ENCODE measurements around the gene ABCC8.
A peak's percentile ranks its signal among the peaks of the same experiment; 100 is the strongest.

Gene ABCC8

GRCh38 chr11:17386331-17387084 is 90.1 kb downstream of the ABCC8 start:
- DNase-seq (ENCODE audit: low read depth), result peak; percentile 12

GRCh38 chr11:17385926-17386325 is 90.7 kb downstream of the ABCC8 start:
- DNase-seq (ENCODE audit: low read depth), result no peak

DNA sequence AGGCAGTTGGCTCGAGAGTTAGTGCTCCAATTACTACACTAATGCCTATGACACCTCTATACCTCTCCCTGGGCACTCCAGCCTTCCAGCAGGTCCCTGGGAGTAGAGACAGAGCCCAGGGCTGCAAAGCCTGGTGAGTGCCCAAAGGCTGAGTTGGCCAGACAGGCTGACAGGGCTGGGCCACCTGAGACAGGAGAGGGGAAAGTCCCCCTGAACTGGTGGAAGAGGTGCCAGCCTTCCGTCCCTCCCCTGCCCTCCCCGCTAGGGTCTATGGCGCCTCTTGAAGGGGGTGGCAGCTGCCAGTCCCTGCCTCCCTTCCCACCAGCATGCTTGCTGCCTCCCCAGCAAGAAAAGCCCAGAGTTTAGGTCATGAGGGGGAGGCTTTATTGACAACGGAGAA is 91.2 kb downstream of the ABCC8 start:
- DNase-seq (ENCODE audit: low read depth), result no peak

GRCh38 chr11:17384002-17384511 is 92.6 kb downstream of the ABCC8 start:
- DNase-seq (ENCODE audit: low read depth), result peak; percentile 63

- no peak for DNase-seq (ENCODE audit: low read depth)
Measured at GRCh38 chr11:17383461-17383860, 93.2 kb downstream of the ABCC8 start.

DNA sequence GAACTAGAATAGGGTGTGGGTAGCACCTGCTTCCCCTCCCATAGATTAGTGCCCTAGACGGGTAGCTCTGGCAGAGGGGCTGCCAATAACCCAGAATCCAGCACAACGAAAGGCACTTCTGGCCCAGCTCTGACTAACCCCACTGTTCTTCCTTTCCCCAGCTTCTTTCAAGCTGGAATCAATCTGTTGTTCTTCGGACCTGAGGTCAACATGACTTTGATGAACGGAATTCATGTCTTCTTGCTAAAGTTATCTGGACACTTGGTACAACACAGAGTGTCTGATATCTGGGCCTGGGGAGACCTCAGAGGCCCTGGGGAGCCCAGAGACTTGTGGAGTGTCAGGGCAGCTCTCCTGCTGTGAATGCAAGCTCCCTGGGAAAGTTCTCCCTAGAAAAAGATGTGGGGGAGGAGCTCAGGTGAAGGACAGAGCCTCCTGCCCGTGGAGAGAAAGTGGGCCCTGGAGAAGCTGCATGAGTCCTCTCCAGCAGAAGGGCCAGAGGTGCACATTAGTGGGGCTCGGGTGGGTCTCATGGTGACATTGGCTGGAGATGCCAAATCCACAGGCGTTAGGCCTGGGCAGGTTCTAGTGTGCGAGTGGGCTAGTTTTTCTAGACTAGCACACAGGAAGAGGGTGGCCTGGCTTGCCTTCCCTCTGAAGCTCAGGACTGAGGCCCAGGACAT is 94.5 kb downstream of the ABCC8 start:
- DNase-seq (ENCODE audit: low read depth), result no peak

- no peak for DNase-seq (ENCODE audit: low read depth)
Measured at GRCh38 chr11:17381156-17381555, 95.5 kb downstream of the ABCC8 start.

GRCh38 chr11:17379383-17380180 is 97.1 kb downstream of the ABCC8 start:
- no peak for DNase-seq (ENCODE audit: low read depth)

DNA sequence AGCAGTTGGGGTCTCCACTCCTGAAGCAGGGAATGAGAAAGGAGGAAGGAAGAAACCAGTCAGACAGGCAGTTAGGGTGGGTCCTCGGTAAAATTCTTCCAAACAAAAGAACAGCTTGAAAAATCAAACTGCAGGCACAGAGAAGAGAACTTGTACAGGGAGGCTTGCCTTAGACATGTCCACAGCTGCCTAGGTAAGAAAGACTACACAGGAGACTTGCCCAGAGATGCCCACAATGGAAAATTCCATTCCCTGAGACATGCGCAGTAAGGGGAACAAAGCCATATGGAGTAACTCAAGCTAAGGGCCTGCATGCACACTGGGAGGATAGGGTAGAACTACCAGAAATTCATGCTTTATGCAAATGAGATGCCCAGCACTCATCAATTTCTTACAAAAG is 98.0 kb downstream of the ABCC8 start:
- no peak for DNase-seq (ENCODE audit: low read depth)

DNA sequence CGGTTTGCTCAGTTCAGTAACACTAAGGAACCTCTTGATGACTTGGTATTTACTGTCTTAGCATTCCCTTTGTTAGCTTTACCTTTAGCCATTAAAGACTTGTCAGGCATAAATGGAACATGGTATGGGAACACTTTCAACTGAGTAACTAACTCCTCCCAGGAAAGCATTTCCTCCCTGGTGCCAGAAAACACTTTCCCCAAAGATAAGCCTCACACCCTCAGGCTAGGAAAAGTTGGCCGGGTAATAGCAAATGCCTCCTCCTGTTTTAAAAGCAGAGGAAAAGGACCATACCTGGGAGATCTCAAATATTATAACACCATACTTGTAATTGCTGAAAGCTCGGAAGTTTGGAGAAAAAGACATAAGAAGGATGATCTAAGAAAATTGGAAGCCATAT is 100.2 kb downstream of the ABCC8 start:
- DNase-seq (ENCODE audit: low read depth), result no peak

- DNase-seq (ENCODE audit: low read depth), result no peak
Measured at GRCh38 chr11:17375547-17375946, 101.1 kb downstream of the ABCC8 start.

- no peak for DNase-seq (ENCODE audit: low read depth)
Measured at GRCh38 chr11:17371614-17372013, 105.0 kb downstream of the ABCC8 start.

GRCh38 chr11:17369684-17370243 is 106.9 kb downstream of the ABCC8 start:
- no peak for DNase-seq (ENCODE audit: low read depth)

DNA sequence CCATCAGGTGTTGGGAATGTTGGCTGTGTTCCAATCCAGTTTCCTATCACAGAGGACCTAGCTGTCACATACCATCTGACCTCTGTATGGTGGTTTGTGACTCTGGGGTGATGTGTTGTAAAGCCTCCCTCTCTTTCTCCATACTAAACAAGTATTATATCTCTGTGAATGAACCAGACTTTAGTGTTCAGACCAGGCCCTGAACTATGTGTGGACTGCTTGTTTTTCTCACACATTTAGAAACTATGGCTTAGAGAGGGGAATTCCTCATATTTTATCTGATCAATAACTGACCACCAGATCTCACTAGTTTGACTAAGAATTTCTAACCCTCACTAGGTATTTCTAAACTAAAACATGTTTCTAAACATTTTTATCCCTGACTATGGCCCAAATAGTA is 107.6 kb downstream of the ABCC8 start:
- DNase-seq (ENCODE audit: low read depth), result no peak

DNA sequence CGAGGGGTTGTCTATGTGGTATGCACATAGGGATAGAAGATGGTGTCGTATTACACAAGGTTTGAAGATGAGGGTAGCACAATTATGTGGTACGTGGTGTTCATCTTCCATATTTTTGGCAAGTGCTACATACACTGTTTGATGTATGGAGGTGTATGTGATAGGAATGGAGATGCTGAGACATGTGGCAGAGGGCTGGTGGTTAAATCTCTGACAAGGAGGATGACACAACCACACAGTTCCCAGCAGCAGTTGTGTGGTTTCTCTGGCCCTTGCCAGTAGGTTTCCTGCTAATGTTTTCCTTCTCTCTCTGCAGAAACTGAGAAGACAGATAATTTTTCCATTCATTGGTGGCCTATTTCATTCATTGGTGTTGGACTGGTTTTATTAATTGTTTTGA is 108.1 kb downstream of the ABCC8 start:
- DNase-seq (ENCODE audit: low read depth), result no peak

DNA sequence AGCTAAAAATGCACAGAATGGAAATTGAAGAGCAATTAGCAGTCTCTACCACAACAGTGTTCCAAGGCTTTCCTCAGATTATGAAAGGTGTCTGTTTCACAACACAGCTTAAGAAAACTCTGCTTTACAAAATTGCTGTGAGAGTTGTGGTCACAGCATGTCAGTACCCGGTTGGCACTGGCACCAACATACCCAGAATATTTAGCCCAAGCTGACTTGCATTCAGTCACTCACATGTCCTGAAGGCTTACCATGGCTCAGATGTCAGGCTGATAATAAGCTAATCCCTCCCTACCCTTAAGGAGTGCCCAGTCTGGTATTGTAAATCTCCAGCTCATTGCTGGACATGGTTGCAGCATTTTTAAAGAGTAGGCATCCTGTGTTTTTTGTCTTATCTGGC is 110.2 kb downstream of the ABCC8 start:
- no peak for DNase-seq (ENCODE audit: low read depth)

GRCh38 chr11:17354601-17354991 is 122.0 kb downstream of the ABCC8 start:
- DNase-seq (ENCODE audit: low read depth), result peak; percentile 56

GRCh38 chr11:17353821-17354600 is 122.6 kb downstream of the ABCC8 start:
- no peak for DNase-seq (ENCODE audit: low read depth)

- DNase-seq (ENCODE audit: low read depth), result peak; percentile 55
Measured at GRCh38 chr11:17352950-17353820, 123.5 kb downstream of the ABCC8 start.

DNA sequence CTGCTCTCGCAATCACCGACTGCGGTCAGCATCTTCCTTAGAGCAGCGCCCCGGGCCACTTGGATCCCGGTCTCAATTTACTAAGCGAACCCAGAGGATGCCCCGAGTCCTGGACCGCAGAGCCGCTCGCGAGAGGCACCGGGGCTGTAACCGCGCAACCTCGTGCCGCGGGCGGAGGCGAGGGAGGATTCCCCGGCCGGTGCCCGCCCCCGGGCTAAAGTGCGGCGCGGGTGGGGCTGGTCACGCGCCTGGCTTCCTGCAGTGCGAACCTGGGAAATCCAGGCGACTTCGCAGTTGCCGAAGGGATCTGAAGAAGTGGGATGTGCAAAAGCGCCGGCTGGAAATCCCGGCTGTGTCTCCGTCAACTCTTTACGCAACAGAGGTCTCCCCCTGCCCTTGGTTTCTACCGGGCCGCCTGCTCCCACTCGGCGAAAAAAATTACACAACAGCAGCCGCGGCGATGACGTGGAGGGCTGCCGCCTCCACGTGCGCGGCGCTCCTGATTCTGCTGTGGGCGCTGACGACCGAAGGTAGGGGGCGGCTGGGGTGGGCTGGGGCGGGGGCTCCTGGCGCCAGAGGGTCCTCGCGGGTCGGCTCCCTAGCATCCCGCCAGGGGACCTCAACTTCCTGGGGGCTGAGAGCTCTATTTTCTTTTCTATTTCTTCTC is 125.0 kb downstream of the ABCC8 start, which contains the start of gene NCR3LG1:
Gene NCR3LG1 (plus strand): TSS at position 291 of the 667 bp plus-strand sequence. CDS start 170 bp downstream, at position 461.
- DNase-seq (ENCODE audit: low read depth), result peak; percentile 18
